Panc1 (cell line): ENCODE data around the gene MTMR12. TPM values are rescaled to one million over a fixed set of nuclear protein-coding genes. Genes with fewer than 3 reads are reported as not detected.

Experiments
- ATAC-seq: fragments of 200-7000 bp; cut with Tn5 transposase; 2 replicates; pipeline ENCODE4 v1.9.1; 2020; ENCODE audit warnings: mild to moderate bottlenecking, moderate library complexity
- BruUV-seq: library from RNA; stranded (reverse); fragments of 400-500 nt; replicated peaks from 2 replicates; lab custom pipeline; 2021; lab: Mats Ljungman, UMichigan
- CTCF ChIA-PET: fragments of 300-600 bp; sonication (Branson Sonifier 250); formaldehyde crosslinking; loops from one replicate; lab custom pipeline; 2022; ENCODE audit warnings: antibody characterized with exemption; lab: Charles Lee
- POLR2A ChIA-PET: fragments of 300-600 bp; sonication (Branson Sonifier 250); formaldehyde crosslinking; loops from one replicate; lab custom pipeline; 2022; ENCODE audit warnings: antibody characterized with exemption; lab: Charles Lee
- DNase-seq: peaks from one replicate; pipeline ENCODE4 v3.0.0-alpha.2; 2010; ENCODE audit warnings: low read depth, low spot score
- H3K27ac ChIP-seq: 2 replicates; pipeline ENCODE4 v1.5.1; 2011; ENCODE audit warnings: mild to moderate bottlenecking, low read length, inconsistent platforms
- H3K27me3 ChIP-seq: fragments of 200-500 bp; sonication (Bioruptor generic); 2 replicates; pipeline ENCODE4 v1.6.0; 2014; ENCODE audit warnings: low read length, inconsistent platforms; ENCODE audit not compliant: control insufficient read depth, insufficient read depth
- H3K36me3 ChIP-seq: fragments of 200-500 bp; sonication (Bioruptor generic); 2 replicates; pipeline ENCODE4 v1.5.1; 2014; ENCODE audit warnings: inconsistent platforms, mild to moderate bottlenecking, low read length, moderate library complexity; ENCODE audit not compliant: control insufficient read depth, insufficient read depth
- H3K4me1 ChIP-seq: 2 replicates; pipeline ENCODE4 v1.5.1; 2011; ENCODE audit warnings: inconsistent platforms, mild to moderate bottlenecking, low read length, moderate library complexity; ENCODE audit not compliant: control insufficient read depth, insufficient read depth
- H3K4me3 ChIP-seq, 2 experiments: 2 replicates each; pipeline ENCODE4 v1.5.1; 2011 to 2012; ENCODE audit warnings: low read depth in 2 of 2, low read length in 2 of 2, mild to moderate bottlenecking in 2 of 2, inconsistent platforms in 1 of 2, moderate library complexity in 1 of 2
- H3K9me3 ChIP-seq: fragments of 200-500 bp; sonication (Bioruptor generic); 2 replicates; pipeline ENCODE4 v1.5.1; 2014; ENCODE audit warnings: low read depth, mild to moderate bottlenecking, inconsistent platforms, low read length, moderate library complexity; ENCODE audit not compliant: control insufficient read depth, insufficient read depth
- CTCF ChIP-seq: fragments of 450-650 bp; IDR thresholded peaks from 2 replicates; pipeline ENCODE4 v1.5.1; 2017; ENCODE audit warnings: mild to moderate bottlenecking
- POLR2AphosphoS5 ChIP-seq: IDR thresholded peaks from 2 replicates; pipeline ENCODE4 v1.6.1; 2012; ENCODE audit warnings: mild to moderate bottlenecking, low read depth, low read length, moderate library complexity
- REST ChIP-seq, 2 experiments: IDR thresholded peaks; 2 replicates each; pipeline ENCODE4 v1.6.1; 2011 to 2012; ENCODE audit warnings: low read depth in 2 of 2, control low read depth in 1 of 2, low read length in 1 of 2, mild to moderate bottlenecking in 1 of 2, moderate library complexity in 1 of 2; ENCODE audit not compliant: insufficient read depth in 1 of 2
- SIN3A ChIP-seq: IDR thresholded peaks from 2 replicates; pipeline ENCODE4 v1.6.1; 2012; ENCODE audit warnings: low read depth, mild to moderate bottlenecking, low read length, moderate library complexity, borderline replicate concordance; ENCODE audit not compliant: insufficient read depth
- TCF7L2 ChIP-seq: IDR thresholded peaks from 2 replicates; pipeline ENCODE4 v1.6.1; 2011; ENCODE audit warnings: mild to moderate bottlenecking, low read depth, low read length, inconsistent platforms
- in situ Hi-C: cut with HindIII; loops from 2 replicates; pipeline ENCODE4 v1.10.0; 2016; ENCODE audit warnings: low sequenced_read_pairs, low pct_unique_long_range_greater_than_20kb
- intact Hi-C: fragments of 100-400 bp; cut with micrococcal nuclease; formaldehyde crosslinking; loops from one replicate; pipeline ENCODE4 v1.10.0; 2022; ENCODE audit not compliant: unreplicated experiment
- total RNA-seq: library from RNA; stranded (reverse); gene quantifications from one replicate; pipeline ENCODE4 v1.2.1, GENCODE V29; 2021; ENCODE audit not compliant: unreplicated experiment

The MTMR12 gene
- total RNA-seq, 1 experiment from 2014 or later, result 42.4 TPM

- intact Hi-C loops, result no loop called here
- Histone ChIP-seq H3K4me3 (no peak overlapping the region), H3K27ac (no peak overlapping the region), H3K9me3 (no peaks in the 10 kb centered on the region), H3K27me3 (no peaks in the 10 kb centered on the region), H3K4me1 (no peaks in the 10 kb centered on the region), H3K36me3 (0 out of 2 replicates have a peak, but pooled peaks cover 4% of the 10 kb centered on the region)
- no TSS peak for BruUV-seq
- DNase-seq, result no peak
- in situ Hi-C loops, result no loop called here
- ATAC-seq, result no peak
- ChIA-PET CTCF (no interaction called here), POLR2A (no interaction called here)
- TF ChIP-seq POLR2AphosphoS5 (no peak), REST (IDR thresholded peaks at IDR 0.05; ENCODE audit: insufficient read depth in 1 of 2, low read depth in 2 of 2, low read length in 1 of 2) (no peak), SIN3A (no peak), CTCF (no peak), TCF7L2 (no peak)
Measured at GRCh38 chr5:32264957-32265572, 47.7 kb downstream of the MTMR12 start.

- in situ Hi-C loops (no loop called here), intact Hi-C loops (no loop called here)
- BruUV-seq, result no TSS peak
Measured at GRCh38 chr5:32263684-32264083, 49.1 kb downstream of the MTMR12 start.

More at GRCh38 chr5:32263684-32264083, 49.1 kb downstream of the MTMR12 start:
- H3K4me1 ChIP-seq, result no peaks in the 10 kb centered on the region
- ATAC-seq (no peak), DNase-seq (no peak)
- H3K27ac ChIP-seq, result no peak overlapping the region
- ChIA-PET CTCF (interaction anchor here (0.7 kb wide), 1 partner anchor 192 kb away, joined by 4 read pairs; no protein-coding TSS in a partner anchor), POLR2A (interaction anchor here (0.6 kb wide), 1 partner anchor 27 kb away, joined by 5 read pairs; no protein-coding TSS in a partner anchor)
- H3K4me3 ChIP-seq, result no peak overlapping the region
- no peaks in the 10 kb centered on the region for H3K9me3 ChIP-seq
- TF ChIP-seq CTCF, result no peak
- no peak for TF ChIP-seq REST (IDR thresholded peaks at IDR 0.05; ENCODE audit: insufficient read depth in 1 of 2, low read depth in 2 of 2, low read length in 1 of 2)
- no peak for TF ChIP-seq SIN3A
- no peak for TF ChIP-seq POLR2AphosphoS5
- no peak for TF ChIP-seq TCF7L2
- no peaks in the 10 kb centered on the region for H3K27me3 ChIP-seq
- H3K36me3 ChIP-seq, result 0 out of 2 replicates have a peak, but pooled peaks cover 6% of the 10 kb centered on the region
